GM19043 (cell line): Measurements from ENCODE around the gene PSMD4.

Source experiments
- ATAC-seq: cut with Tn5 transposase; IDR thresholded peaks from one replicate; pipeline ENCODE4 v1.9.1; 2021; ENCODE audit warnings: low read depth; ENCODE audit not compliant: unreplicated experiment

PSMD4 gene

GRCh38 chr1:151293093-151293492 lies 38.6 kb downstream of the PSMD4 start:
- ATAC-seq: no peak

- ATAC-seq: no peak
Observed at GRCh38 chr1:151294742-151295462, 40.4 kb downstream of the PSMD4 start.

GRCh38 chr1:151309811-151310323 lies 55.3 kb downstream of the PSMD4 start:
- ATAC-seq: no peak

GRCh38 chr1:151311011-151311410 lies 56.5 kb downstream of the PSMD4 start:
- ATAC-seq: no peak

- no peak for ATAC-seq
Observed at GRCh38 chr1:151311589-151312331, 57.2 kb downstream of the PSMD4 start.

- no peak for ATAC-seq
Observed at GRCh38 chr1:151312411-151312810, 57.9 kb downstream of the PSMD4 start.

- no peak for ATAC-seq
Observed at GRCh38 chr1:151312826-151313225, 58.3 kb downstream of the PSMD4 start.

- no peak for ATAC-seq
Observed at GRCh38 chr1:151313501-151313900, 59.0 kb downstream of the PSMD4 start.

- ATAC-seq: no peak
Observed at GRCh38 chr1:151314137-151314875, 59.8 kb downstream of the PSMD4 start.

GRCh38 chr1:151315565-151316235 lies 61.2 kb downstream of the PSMD4 start:
- ATAC-seq: no peak
